ENCODE measurements around the gene ELP5. TPM values are rescaled to one million over a fixed set of nuclear protein-coding genes. Genes with fewer than 3 reads are reported as not detected.
A peak's percentile ranks its signal among the peaks of the same experiment; 100 is the strongest.

The ELP5 gene
- total and polyA plus RNA-seq, 2 experiments from 2014 or later: 38.3 to 41.4 TPM

DNA sequence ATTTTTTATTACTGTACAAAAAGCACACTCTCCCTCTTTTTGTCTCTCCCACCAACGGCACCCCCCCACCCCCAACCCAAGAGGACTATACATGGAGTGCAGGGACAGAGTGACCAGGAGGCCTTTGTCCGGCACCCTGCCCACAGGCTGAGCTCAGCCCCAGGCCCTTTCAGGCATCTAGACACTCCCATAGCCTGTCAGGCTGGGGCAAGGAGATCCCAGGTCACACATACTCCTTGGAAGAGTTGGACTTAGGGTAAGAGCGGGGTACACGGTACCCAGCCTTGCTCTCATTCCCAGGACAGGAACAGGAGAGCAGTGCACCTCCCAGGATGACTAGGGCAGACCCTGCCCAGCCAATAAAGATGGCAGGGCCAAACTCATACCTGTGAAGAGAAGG is 8.1 kb downstream of the ELP5 start:
- no peaks in the 10 kb centered on the region; the same call in 2 of the 3 replicates for H3K9me3 Mint-ChIP-seq
- H2AFZ ChIP-seq: no peak overlapping the region
- TF ChIP-seq NANOG (IDR thresholded peaks at IDR 0.05; ENCODE audit: borderline replicate concordance): no peak
- no peak for TF ChIP-seq REST (IDR thresholded peaks at IDR 0.05; ENCODE audit: unreplicated experiment)
- no peak for TF ChIP-seq EZH2 (IDR thresholded peaks at IDR 0.05; ENCODE audit: low read depth, unreplicated experiment)
- no peak for TF ChIP-seq ZNF331 (CRISPR knock-in tag; IDR thresholded peaks at IDR 0.05; ENCODE audit: low read depth)
- TF ChIP-seq, protein P1, sequence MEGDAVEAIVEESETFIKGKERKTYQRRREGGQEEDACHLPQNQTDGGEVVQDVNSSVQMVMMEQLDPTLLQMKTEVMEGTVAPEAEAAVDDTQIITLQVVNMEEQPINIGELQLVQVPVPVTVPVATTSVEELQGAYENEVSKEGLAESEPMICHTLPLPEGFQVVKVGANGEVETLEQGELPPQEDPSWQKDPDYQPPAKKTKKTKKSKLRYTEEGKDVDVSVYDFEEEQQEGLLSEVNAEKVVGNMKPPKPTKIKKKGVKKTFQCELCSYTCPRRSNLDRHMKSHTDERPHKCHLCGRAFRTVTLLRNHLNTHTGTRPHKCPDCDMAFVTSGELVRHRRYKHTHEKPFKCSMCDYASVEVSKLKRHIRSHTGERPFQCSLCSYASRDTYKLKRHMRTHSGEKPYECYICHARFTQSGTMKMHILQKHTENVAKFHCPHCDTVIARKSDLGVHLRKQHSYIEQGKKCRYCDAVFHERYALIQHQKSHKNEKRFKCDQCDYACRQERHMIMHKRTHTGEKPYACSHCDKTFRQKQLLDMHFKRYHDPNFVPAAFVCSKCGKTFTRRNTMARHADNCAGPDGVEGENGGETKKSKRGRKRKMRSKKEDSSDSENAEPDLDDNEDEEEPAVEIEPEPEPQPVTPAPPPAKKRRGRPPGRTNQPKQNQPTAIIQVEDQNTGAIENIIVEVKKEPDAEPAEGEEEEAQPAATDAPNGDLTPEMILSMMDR (conservative IDR thresholded peaks at IDR 0.05; ENCODE audit: low read depth in 2 of 2): no peak
- TF ChIP-seq EZH2phosphoT487 (IDR thresholded peaks at IDR 0.05; ENCODE audit: unreplicated experiment): no peak
- TF ChIP-seq, protein P2, sequence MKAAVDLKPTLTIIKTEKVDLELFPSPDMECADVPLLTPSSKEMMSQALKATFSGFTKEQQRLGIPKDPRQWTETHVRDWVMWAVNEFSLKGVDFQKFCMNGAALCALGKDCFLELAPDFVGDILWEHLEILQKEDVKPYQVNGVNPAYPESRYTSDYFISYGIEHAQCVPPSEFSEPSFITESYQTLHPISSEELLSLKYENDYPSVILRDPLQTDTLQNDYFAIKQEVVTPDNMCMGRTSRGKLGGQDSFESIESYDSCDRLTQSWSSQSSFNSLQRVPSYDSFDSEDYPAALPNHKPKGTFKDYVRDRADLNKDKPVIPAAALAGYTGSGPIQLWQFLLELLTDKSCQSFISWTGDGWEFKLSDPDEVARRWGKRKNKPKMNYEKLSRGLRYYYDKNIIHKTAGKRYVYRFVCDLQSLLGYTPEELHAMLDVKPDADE (IDR thresholded peaks at IDR 0.05): no peak
- peaks cover 9% of the 10 kb centered on the region for H3K4me1 ChIP-seq (ENCODE audit: insufficient read depth)
- peaks cover 17% of the 10 kb centered on the region; the same call in 1 of the 2 replicates for H4K20me1 ChIP-seq (replicated peaks; ENCODE audit: insufficient read depth)
- H3K36me3 Mint-ChIP-seq (ENCODE audit: low read depth): peaks cover 51% of the 10 kb centered on the region
- H3F3A ChIP-seq (replicated peaks; ENCODE audit: low read depth): peaks cover 21% of the 10 kb centered on the region
- H3K36me3 ChIP-seq (ENCODE audit: insufficient read depth): peaks cover 16% of the 10 kb centered on the region
- peak overlapping the region; percentile 91 for H3K4me3 Mint-ChIP-seq
- peaks cover 33% of the 10 kb centered on the region for H3K27me3 Mint-ChIP-seq (ENCODE audit: insufficient read depth, low read depth, poor library complexity)
- no peaks in the 10 kb centered on the region for H3K9me2 ChIP-seq (ENCODE audit: insufficient read depth)
- H3K27ac Mint-ChIP-seq: peak overlapping the region; percentile 84; the same call in 1 of the 2 replicates
- peaks cover 27% of the 10 kb centered on the region for H3K79me2 ChIP-seq (replicated peaks; ENCODE audit: insufficient read depth)
- H3K27ac ChIP-seq (ENCODE audit: low read depth): peak overlapping the region; percentile 97; the same call in 1 of the 2 replicates
- peak overlapping the region; percentile 100 for H3K4me2 ChIP-seq
- H3K4me1 Mint-ChIP-seq: peaks cover 28% of the 10 kb centered on the region
- H3K4me3 ChIP-seq: peak overlapping the region; percentile 99
- DNase-seq (ENCODE audit: low spot score): no peak
- no peaks in the 10 kb centered on the region for H3K27me3 ChIP-seq (ENCODE audit: insufficient read depth)
- no peak for ATAC-seq

All from GM23338 (cell line).